LNCAP (cell line): ENCODE results near the gene MYL7.

Experiments
- CTCF ChIP-seq: fragments of 450-650 bp; IDR thresholded peaks from 2 replicates; pipeline ENCODE4 v1.5.1; 2017; ENCODE audit warnings: mild to moderate bottlenecking

MYL7 gene

GRCh38 chr7:44141221-44141850 lies at the start of gene MYL7:
Gene MYL7, minus strand, starts transcription at chr7:44141332. Its CDS starts 27 bp downstream, at chr7:44141305.
- no peak for TF ChIP-seq CTCF

GRCh38 chr7:44189993-44190872 lies 49.1 kb upstream of the MYL7 start:
- TF ChIP-seq CTCF, result no peak

- TF ChIP-seq CTCF, result no peak
Observed at GRCh38 chr7:44189286-44189992, 48.3 kb upstream of the MYL7 start, which contains the start of gene GCK. Gene GCK, minus strand, starts transcription at chr7:44189439. Its CDS starts 486 bp downstream, at chr7:44188953.

- TF ChIP-seq CTCF, result no peak
Observed at GRCh38 chr7:44188480-44189225, 47.5 kb upstream of the MYL7 start.

- TF ChIP-seq CTCF, result no peak
Observed at GRCh38 chr7:44187636-44188416, 46.7 kb upstream of the MYL7 start.

- TF ChIP-seq CTCF, result no peak
Observed at GRCh38 chr7:44186736-44187135, 45.6 kb upstream of the MYL7 start.
